Choroid plexus epithelial cell (primary cell): ENCODE measurements around the gene TPO.

Experiments used
- DNase-seq: peaks from one replicate; pipeline ENCODE4 v3.0.0-alpha.2; 2010; ENCODE audit warnings: low read depth
- H3K4me3 ChIP-seq: 2 replicates; pipeline ENCODE4 v1.5.1; 2011; ENCODE audit warnings: low read depth, mild to moderate bottlenecking, control low read depth, low read length, moderate library complexity
- TF ChIP-seq, protein P1 (sequence below): conservative IDR thresholded peaks from 2 replicates; pipeline ENCODE4 v1.5.1; 2011; ENCODE audit warnings: low read depth, mild to moderate bottlenecking, control low read depth, inconsistent platforms, low read length, moderate library complexity

Gene TPO

DNA sequence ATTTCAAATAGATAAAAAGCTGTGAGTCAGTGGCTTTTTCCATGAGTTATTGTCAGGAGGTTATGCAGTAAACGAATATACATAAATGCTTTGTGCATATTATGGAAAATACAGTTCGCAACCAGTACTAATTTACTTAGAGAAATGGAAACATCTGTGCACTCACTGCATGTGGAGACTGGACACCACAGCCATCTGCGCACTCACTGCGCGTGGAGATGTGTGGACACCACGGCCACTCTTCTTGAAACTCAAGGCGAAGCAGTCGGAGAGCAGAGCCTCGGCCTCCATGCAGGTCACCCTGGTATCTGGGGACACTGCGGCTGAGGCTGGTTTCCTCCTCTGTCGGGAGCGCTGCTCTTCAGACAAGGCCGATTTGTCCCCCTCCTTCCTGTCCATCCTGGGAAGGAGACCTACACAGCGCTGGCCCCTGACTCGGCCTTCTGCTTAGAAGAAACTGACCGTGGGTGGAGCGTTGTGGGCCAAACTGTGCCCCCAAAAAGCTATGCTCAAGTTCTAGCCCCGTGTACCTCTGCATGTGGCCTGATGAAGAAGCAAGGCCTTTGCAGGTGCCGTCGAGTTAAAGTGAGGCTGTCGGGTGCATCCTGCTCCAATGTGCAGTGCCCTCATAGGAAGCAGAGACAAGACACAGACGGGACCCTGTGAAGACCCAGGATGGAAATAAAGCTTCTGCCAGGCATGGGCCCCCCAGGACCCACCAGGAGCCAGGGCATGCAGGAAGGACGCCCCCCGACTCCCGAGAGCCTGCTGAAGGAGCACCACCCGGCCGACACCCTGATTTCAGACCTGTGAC is 88.0 kb downstream of the TPO start:
- no peak overlapping the region for H3K4me3 ChIP-seq
- no peak for DNase-seq
- TF ChIP-seq, protein P1, sequence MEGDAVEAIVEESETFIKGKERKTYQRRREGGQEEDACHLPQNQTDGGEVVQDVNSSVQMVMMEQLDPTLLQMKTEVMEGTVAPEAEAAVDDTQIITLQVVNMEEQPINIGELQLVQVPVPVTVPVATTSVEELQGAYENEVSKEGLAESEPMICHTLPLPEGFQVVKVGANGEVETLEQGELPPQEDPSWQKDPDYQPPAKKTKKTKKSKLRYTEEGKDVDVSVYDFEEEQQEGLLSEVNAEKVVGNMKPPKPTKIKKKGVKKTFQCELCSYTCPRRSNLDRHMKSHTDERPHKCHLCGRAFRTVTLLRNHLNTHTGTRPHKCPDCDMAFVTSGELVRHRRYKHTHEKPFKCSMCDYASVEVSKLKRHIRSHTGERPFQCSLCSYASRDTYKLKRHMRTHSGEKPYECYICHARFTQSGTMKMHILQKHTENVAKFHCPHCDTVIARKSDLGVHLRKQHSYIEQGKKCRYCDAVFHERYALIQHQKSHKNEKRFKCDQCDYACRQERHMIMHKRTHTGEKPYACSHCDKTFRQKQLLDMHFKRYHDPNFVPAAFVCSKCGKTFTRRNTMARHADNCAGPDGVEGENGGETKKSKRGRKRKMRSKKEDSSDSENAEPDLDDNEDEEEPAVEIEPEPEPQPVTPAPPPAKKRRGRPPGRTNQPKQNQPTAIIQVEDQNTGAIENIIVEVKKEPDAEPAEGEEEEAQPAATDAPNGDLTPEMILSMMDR: no peak

- H3K4me3 ChIP-seq: no peak overlapping the region
- no peak for DNase-seq
- TF ChIP-seq, protein P1: no peak
Measured at GRCh38 chr2:1501991-1502390, 88.7 kb downstream of the TPO start.

DNA sequence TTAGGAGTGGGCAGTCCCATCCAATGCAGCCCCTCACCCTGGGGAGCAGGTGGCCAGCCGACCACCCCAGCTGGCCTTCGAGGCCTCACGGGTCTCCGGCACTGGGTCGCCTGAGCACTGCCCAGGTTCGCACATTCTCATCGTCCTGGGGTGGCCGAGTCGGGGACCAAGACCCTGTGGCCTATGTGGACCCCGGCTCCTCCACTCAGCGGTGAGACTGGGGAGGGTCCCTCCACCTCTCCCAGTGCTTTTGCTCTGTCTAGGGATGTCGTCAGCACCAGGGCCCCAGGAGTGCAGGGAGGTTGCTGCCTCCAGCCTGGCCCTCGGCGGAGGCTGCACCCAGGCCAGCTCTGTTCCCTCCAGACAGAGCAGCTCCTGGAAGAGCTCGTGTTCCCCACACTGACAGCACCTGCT is 89.6 kb downstream of the TPO start:
- DNase-seq: no peak
- TF ChIP-seq, protein P1: no peak
- H3K4me3 ChIP-seq: no peak overlapping the region

DNA sequence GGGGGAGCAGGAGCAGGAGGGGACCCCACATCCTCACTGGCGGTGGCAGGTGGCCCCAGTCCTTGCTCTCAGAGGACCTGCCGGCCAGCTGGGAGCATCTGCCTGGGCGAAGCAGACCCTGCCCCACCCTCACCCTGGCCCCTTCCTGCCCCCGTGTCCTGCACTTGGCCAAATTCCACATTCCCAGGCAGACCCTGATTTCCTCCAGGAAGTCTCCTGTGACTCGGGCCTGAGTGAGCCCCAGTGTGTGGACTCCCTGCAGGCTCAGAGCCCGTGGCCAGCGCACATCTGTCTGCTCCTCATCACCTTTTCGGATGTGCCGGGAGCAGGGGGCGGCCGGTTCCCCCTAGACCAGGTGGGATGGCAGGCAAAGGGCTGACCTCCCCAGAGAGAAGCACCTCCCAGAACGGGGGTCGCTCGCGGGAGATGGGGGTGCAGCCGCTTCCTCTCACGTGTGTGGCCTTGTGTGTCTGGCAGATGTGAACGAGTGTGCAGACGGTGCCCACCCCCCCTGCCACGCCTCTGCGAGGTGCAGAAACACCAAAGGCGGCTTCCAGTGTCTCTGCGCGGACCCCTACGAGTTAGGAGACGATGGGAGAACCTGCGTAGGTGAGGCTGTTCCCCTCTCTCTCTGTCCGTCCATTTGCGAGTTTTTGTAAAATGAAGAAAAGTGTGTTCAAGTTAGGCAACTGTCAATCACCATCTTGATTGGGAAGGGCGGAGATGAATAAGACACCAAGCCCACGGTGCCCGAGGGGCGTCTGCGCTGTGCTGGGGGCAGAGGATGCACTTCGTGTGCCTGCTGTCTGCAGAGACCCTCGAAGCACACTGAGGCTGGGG is 90.4 kb downstream of the TPO start:
- no peak overlapping the region for H3K4me3 ChIP-seq
- TF ChIP-seq, protein P1: no peak
- no peak for DNase-seq

- DNase-seq: no peak
- H3K4me3 ChIP-seq: no peak overlapping the region
- TF ChIP-seq, protein P1: no peak
Measured at GRCh38 chr2:1504311-1504750, 91.1 kb downstream of the TPO start.

DNA sequence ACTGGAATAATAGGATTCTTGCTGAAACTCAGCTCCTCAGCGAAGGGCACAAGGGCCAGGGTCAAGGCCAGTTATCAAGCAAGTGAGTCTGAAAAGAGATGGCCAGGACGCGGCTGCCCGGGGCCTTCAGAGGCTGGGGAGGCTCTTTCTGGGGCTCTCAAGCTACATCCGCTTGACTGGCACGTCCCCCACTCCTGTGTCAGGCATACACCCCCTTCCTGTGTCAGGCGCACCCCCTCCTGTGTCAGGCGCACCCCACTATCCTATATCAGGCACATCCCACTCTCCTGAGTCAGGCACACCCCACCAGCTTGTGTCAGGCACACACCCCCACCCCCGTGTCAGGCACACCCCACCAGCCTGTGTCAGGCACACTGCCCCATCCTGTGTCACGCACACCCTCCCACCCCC is 91.8 kb downstream of the TPO start:
- TF ChIP-seq, protein P1: no peak
- H3K4me3 ChIP-seq: no peak overlapping the region
- no peak for DNase-seq
